ENCODE measurements around the gene CEP112. TPM values are rescaled to one million over a fixed set of nuclear protein-coding genes. Genes with fewer than 3 reads are reported as not detected.

Gene CEP112
- polyA plus RNA-seq, 1 donor from 2014 or later, result 6.0 TPM

DNA sequence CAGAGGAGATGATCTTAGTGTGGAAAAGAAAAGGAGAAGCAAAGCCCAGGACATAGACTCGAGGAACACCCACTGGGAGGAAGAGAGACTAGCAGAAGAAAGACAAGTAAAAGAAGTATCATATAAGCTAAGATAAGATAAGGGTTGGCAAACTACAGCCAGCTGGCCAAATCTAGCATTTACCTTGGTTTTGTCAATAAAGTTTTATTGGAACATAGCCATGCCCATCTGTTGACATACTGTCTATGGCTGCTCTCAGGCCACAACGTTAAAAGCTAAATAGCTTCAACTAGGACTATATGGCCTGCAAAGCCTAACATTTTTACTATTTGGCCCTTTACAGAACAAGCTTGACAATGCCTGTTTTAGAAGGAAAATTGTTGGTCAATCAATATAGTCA, 464.1 kb downstream of the CEP112 start:
- no peaks in the 10 kb centered on the region for H3K9me2 ChIP-seq (ENCODE audit: insufficient read depth, low read length)
- H3F3A ChIP-seq (ENCODE audit: insufficient read depth, low read length, poor library complexity, severe bottlenecking), result no peaks in the 10 kb centered on the region
- no peaks in the 10 kb centered on the region for H4K20me1 ChIP-seq (ENCODE audit: insufficient read depth)
- H2AFZ ChIP-seq (ENCODE audit: low read depth, low read length), result no peak overlapping the region
- H3K27me3 ChIP-seq (ENCODE audit: insufficient read depth, low read depth, low read length), result no peaks in the 10 kb centered on the region
- no peaks in the 10 kb centered on the region for H3K9me3 ChIP-seq (ENCODE audit: low read length)
- H3K27ac ChIP-seq (ENCODE audit: low read length), result no peak overlapping the region
- H3K9ac ChIP-seq (ENCODE audit: low read length), result no peak overlapping the region
- H3K4me3 ChIP-seq (ENCODE audit: low read length), result no peak overlapping the region
- TF ChIP-seq SMC3 (conservative IDR thresholded peaks at IDR 0.05; ENCODE audit: poor library complexity), result no peak
- TF ChIP-seq MXI1 (conservative IDR thresholded peaks at IDR 0.05; ENCODE audit: poor library complexity, severe bottlenecking), result no peak
- TF ChIP-seq EZH2 (IDR thresholded peaks at IDR 0.05; ENCODE audit: borderline replicate concordance, insufficient read depth, low read length, poor library complexity, severe bottlenecking), result no peak
- TF ChIP-seq RAD21 (conservative IDR thresholded peaks at IDR 0.05), result no peak
- no peak for TF ChIP-seq EP300 (conservative IDR thresholded peaks at IDR 0.05; ENCODE audit: poor library complexity, severe bottlenecking)
- TF ChIP-seq TAF1 (IDR thresholded peaks at IDR 0.05; ENCODE audit: low read depth), result no peak
- TF ChIP-seq, protein P1, sequence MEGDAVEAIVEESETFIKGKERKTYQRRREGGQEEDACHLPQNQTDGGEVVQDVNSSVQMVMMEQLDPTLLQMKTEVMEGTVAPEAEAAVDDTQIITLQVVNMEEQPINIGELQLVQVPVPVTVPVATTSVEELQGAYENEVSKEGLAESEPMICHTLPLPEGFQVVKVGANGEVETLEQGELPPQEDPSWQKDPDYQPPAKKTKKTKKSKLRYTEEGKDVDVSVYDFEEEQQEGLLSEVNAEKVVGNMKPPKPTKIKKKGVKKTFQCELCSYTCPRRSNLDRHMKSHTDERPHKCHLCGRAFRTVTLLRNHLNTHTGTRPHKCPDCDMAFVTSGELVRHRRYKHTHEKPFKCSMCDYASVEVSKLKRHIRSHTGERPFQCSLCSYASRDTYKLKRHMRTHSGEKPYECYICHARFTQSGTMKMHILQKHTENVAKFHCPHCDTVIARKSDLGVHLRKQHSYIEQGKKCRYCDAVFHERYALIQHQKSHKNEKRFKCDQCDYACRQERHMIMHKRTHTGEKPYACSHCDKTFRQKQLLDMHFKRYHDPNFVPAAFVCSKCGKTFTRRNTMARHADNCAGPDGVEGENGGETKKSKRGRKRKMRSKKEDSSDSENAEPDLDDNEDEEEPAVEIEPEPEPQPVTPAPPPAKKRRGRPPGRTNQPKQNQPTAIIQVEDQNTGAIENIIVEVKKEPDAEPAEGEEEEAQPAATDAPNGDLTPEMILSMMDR (IDR thresholded peaks at IDR 0.05; ENCODE audit: poor library complexity, severe bottlenecking), result no peak
- no peak for TF ChIP-seq POLR2AphosphoS5 (IDR thresholded peaks at IDR 0.05)
- TF ChIP-seq, protein P2, sequence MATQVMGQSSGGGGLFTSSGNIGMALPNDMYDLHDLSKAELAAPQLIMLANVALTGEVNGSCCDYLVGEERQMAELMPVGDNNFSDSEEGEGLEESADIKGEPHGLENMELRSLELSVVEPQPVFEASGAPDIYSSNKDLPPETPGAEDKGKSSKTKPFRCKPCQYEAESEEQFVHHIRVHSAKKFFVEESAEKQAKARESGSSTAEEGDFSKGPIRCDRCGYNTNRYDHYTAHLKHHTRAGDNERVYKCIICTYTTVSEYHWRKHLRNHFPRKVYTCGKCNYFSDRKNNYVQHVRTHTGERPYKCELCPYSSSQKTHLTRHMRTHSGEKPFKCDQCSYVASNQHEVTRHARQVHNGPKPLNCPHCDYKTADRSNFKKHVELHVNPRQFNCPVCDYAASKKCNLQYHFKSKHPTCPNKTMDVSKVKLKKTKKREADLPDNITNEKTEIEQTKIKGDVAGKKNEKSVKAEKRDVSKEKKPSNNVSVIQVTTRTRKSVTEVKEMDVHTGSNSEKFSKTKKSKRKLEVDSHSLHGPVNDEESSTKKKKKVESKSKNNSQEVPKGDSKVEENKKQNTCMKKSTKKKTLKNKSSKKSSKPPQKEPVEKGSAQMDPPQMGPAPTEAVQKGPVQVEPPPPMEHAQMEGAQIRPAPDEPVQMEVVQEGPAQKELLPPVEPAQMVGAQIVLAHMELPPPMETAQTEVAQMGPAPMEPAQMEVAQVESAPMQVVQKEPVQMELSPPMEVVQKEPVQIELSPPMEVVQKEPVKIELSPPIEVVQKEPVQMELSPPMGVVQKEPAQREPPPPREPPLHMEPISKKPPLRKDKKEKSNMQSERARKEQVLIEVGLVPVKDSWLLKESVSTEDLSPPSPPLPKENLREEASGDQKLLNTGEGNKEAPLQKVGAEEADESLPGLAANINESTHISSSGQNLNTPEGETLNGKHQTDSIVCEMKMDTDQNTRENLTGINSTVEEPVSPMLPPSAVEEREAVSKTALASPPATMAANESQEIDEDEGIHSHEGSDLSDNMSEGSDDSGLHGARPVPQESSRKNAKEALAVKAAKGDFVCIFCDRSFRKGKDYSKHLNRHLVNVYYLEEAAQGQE (IDR thresholded peaks at IDR 0.05; ENCODE audit: borderline replicate concordance), result no peak
- H3K4me2 ChIP-seq (ENCODE audit: low read length), result no peak overlapping the region
- H3K79me2 ChIP-seq (replicated peaks; ENCODE audit: insufficient read depth, low read length), result no peaks in the 10 kb centered on the region
- no peaks in the 10 kb centered on the region for H3K36me3 ChIP-seq (ENCODE audit: insufficient read depth, low read length)

DNA sequence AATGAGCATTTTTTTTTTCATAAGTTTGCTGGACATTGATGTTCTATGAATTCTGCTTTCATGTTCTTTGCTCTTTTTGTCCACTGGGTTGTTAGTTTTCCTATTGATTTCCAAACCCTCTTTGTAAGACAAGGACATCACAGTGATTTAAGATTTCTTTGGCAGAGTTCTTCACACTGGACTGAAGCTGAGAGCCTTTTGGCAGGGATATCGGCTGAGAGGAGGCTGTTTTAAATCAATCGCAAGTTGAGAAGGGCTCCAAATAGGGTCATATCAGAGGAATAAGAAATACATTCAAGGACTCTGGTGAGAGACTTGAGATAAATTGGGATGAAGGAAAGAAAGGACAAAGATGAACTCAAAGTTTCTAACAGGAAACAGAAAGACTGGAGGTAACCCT, 464.7 kb downstream of the CEP112 start:
- Histone ChIP-seq H3K4me2 (ENCODE audit: low read length) (no peak overlapping the region), H3K27me3 (ENCODE audit: insufficient read depth, low read depth, low read length) (no peaks in the 10 kb centered on the region), H3K9ac (ENCODE audit: low read length) (no peak overlapping the region), H2AFZ (ENCODE audit: low read depth, low read length) (no peak overlapping the region), H3K9me2 (ENCODE audit: insufficient read depth, low read length) (no peaks in the 10 kb centered on the region), H4K20me1 (ENCODE audit: insufficient read depth) (no peaks in the 10 kb centered on the region), H3K9me3 (ENCODE audit: low read length) (no peaks in the 10 kb centered on the region), H3K36me3 (ENCODE audit: insufficient read depth, low read length) (no peaks in the 10 kb centered on the region), H3K4me3 (ENCODE audit: low read length) (no peak overlapping the region), H3K79me2 (replicated peaks; ENCODE audit: insufficient read depth, low read length) (no peaks in the 10 kb centered on the region), H3K27ac (ENCODE audit: low read length) (no peak overlapping the region), H3F3A (ENCODE audit: insufficient read depth, low read length, poor library complexity, severe bottlenecking) (no peaks in the 10 kb centered on the region)
- TF ChIP-seq EP300 (conservative IDR thresholded peaks at IDR 0.05; ENCODE audit: poor library complexity, severe bottlenecking), result no peak
- TF ChIP-seq TAF1 (IDR thresholded peaks at IDR 0.05; ENCODE audit: low read depth), result no peak
- TF ChIP-seq, protein P1 (IDR thresholded peaks at IDR 0.05; ENCODE audit: poor library complexity, severe bottlenecking), result no peak
- TF ChIP-seq MXI1 (conservative IDR thresholded peaks at IDR 0.05; ENCODE audit: poor library complexity, severe bottlenecking), result no peak
- no peak for TF ChIP-seq SMC3 (conservative IDR thresholded peaks at IDR 0.05; ENCODE audit: poor library complexity)
- no peak for TF ChIP-seq POLR2AphosphoS5 (IDR thresholded peaks at IDR 0.05)
- TF ChIP-seq, protein P2 (IDR thresholded peaks at IDR 0.05; ENCODE audit: borderline replicate concordance), result no peak
- no peak for TF ChIP-seq EZH2 (IDR thresholded peaks at IDR 0.05; ENCODE audit: borderline replicate concordance, insufficient read depth, low read length, poor library complexity, severe bottlenecking)
- no peak for TF ChIP-seq RAD21 (conservative IDR thresholded peaks at IDR 0.05)

Measured in neural cell (in vitro differentiated cells).